Dendritic cell treated with granulocyte-macrophage colony-stimulating factor and Interleukin-4, amounts not matched to agents 40 ng/mL and 50 ng/mL, for 4 days (primary cell): ENCODE measurements around the gene TYMP.

Experiments used
- H3K27ac Mint-ChIP-seq: one replicate; pipeline ENCODE4 v1.8.0; 2022; ENCODE audit warnings: mild to moderate bottlenecking, mixed read lengths
- H3K27me3 Mint-ChIP-seq: one replicate; pipeline ENCODE4 v1.8.0; 2022; ENCODE audit warnings: mild to moderate bottlenecking, mixed read lengths
- H3K36me3 Mint-ChIP-seq: one replicate; pipeline ENCODE4 v1.8.0; 2022; ENCODE audit warnings: low read depth, mixed read lengths
- H3K4me1 Mint-ChIP-seq: one replicate; pipeline ENCODE4 v1.8.0; 2022; ENCODE audit warnings: low read depth, mixed read lengths
- H3K4me3 Mint-ChIP-seq: one replicate; pipeline ENCODE4 v1.8.0; 2022; ENCODE audit warnings: mild to moderate bottlenecking, moderate library complexity, mixed read lengths
- H3K9me3 Mint-ChIP-seq: one replicate; pipeline ENCODE4 v1.8.0; 2022; ENCODE audit warnings: mixed read lengths
- intact Hi-C: fragments of 100-400 bp; cut with micrococcal nuclease; formaldehyde crosslinking; loops from one replicate; pipeline ENCODE4 v1.15.0; 2022

Gene TYMP, protein sequence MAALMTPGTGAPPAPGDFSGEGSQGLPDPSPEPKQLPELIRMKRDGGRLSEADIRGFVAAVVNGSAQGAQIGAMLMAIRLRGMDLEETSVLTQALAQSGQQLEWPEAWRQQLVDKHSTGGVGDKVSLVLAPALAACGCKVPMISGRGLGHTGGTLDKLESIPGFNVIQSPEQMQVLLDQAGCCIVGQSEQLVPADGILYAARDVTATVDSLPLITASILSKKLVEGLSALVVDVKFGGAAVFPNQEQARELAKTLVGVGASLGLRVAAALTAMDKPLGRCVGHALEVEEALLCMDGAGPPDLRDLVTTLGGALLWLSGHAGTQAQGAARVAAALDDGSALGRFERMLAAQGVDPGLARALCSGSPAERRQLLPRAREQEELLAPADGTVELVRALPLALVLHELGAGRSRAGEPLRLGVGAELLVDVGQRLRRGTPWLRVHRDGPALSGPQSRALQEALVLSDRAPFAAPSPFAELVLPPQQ

DNA sequence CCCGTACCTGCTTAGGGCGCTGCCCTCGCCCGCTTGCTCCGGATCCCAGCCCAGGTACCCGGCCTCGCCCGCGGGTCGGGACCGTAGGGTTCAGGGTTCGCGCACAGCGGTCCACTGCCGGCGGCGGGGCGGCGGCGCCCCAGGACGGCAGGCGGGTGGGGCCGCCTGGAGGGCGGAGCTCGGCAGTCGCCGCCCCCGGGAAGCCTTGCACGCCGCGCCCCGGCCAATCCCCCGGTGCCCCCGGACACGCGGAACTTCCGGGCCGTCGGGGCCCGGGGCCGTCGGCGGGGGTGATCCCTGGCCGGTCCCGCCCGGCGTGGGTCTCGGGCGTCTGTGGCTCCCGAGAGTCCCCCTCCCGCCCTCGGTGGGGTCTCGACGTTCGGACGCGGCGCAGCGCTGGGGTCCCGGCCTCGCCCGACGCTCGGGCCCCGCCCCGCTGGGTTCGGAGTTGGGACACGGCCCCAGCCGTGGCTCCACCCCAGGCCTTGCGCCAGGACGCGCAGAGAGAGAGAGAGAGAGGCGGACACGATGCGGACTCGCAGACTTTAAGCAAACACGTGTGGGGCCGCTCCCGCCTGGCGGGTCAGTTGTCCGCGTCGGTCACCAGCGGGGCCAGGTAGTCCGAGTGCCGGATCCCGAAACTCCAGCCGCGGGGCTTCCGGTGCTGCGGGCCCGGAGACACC, at the start of gene TYMP:
Gene TYMP, minus strand, starts transcription at position 116 of the 683 bp plus-strand sequence. CDS start 303 bp downstream, outside the sequence.
- intact Hi-C loops: loop anchor here (1.0 to 5.0 kb wide), 3 partner anchors 9 to 92 kb away; partner anchors contain the start of gene CHKB
- peak within 1 kb of the TSS; percentile 97 for H3K4me3 Mint-ChIP-seq
- no peaks in the 10 kb centered on the region for H3K9me3 Mint-ChIP-seq
- H3K27ac Mint-ChIP-seq: peak within 1 kb of the TSS; percentile 95
- peaks cover 71% of the 10 kb centered on the region for H3K36me3 Mint-ChIP-seq
- no peaks in the 10 kb centered on the region for H3K27me3 Mint-ChIP-seq
- peaks cover 58% of the 10 kb centered on the region for H3K4me1 Mint-ChIP-seq

DNA sequence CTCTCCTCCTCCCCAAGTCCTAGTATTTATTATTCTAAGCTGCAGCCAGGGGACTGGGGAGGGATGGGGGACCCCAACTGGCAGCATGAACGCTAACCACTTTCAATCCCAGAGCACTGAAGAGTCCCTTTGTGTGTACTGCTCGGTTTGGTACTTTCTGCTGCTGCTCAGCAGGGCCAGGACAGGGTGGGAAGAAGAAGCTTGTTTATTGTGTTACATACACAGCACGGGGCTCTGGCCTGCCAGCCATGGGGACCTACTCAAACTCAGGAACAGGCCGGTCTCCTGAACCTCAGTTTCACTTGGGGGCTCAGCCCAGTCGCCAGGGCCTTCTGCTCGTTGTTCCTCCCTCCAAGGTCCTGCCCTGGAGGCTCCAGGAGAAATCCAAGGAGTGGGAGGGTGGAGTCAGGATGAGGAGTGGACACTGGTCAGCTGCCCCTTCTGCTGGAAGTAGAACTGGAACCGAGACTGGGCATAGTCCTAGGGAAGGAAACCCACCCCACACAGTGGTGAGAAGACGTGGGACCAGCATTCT, 49.0 kb upstream of the TYMP start:
- Mint-ChIP-seq H3K9me3 (no peaks in the 10 kb centered on the region), H3K27ac (no peak overlapping the region), H3K27me3 (peaks cover 9% of the 10 kb centered on the region), H3K4me3 (no peak overlapping the region), H3K4me1 (peaks cover 47% of the 10 kb centered on the region), H3K36me3 (peaks cover 56% of the 10 kb centered on the region)
- intact Hi-C loops: no loop called here

DNA sequence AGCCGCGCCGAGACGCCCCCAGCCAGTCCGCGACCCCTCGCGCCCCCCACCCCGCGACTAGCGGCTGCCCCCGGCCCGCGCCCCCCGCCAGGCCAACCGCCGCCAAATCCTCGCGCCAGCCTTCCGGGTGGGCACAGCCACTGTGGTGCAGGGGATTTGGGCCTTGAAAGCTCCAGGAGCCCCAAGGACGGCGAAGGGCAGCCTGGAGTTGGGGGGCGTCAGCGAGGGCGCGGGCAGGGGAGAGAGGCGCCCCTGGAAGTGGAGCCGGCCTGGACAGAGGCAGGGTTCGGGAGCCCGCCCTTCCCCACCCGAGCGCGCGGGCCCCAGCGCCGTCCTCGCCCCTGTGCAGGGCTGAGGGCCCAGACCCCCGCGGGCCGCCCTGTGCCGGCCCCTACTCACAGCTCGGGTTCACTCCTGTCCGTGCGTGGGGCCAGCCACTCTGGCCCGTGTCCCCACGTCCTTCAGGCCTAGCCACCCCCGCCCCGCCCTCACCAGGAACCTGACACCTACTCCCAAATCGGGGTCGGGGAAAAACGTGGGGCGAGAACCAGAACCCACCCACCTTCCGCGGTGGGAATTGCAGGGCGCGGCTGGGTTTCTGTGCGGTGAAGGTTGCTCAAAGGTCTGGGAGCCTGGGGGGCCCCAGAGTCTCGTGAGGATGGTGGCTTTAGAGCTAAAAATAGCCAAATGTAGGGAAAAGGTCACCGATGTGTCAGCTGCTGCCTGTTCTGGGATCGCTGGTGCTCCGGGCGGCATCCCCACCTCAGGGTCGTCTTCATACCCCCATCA, 48.4 kb upstream of the TYMP start, which contains the start of gene CPT1B:
Gene CPT1B, minus strand, starts transcription at position 441 of the 789 bp plus-strand sequence. CDS start 512 bp downstream, outside the sequence.
- H3K4me3 Mint-ChIP-seq: no peak within 1 kb of the TSS
- intact Hi-C loops: loop anchor here (2.0 kb wide), 1 partner anchor 43 kb away; no protein-coding TSS in a partner anchor
- H3K27me3 Mint-ChIP-seq: peaks cover 9% of the 10 kb centered on the region
- H3K27ac Mint-ChIP-seq: no peak within 1 kb of the TSS
- H3K9me3 Mint-ChIP-seq: no peaks in the 10 kb centered on the region
- peaks cover 41% of the 10 kb centered on the region for H3K4me1 Mint-ChIP-seq
- H3K36me3 Mint-ChIP-seq: peaks cover 60% of the 10 kb centered on the region

DNA sequence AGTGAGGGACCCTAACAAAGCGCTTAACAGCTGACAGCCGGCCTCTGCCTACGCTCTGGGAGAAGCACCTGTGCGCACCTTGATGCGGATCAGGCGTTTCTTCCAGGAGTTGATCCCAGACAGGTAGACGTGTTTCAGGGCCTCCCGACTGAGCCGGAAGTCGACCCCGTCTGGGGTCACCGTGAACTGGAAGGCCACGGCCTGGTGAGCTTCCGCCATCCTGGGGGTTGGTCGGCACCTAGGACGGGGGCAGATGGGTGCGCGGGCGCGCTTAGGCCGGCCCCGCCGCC, 47.8 kb upstream of the TYMP start:
- H3K27ac Mint-ChIP-seq: no peak overlapping the region
- intact Hi-C loops: loop anchor here (2.0 kb wide), 1 partner anchor 43 kb away; no protein-coding TSS in a partner anchor

DNA sequence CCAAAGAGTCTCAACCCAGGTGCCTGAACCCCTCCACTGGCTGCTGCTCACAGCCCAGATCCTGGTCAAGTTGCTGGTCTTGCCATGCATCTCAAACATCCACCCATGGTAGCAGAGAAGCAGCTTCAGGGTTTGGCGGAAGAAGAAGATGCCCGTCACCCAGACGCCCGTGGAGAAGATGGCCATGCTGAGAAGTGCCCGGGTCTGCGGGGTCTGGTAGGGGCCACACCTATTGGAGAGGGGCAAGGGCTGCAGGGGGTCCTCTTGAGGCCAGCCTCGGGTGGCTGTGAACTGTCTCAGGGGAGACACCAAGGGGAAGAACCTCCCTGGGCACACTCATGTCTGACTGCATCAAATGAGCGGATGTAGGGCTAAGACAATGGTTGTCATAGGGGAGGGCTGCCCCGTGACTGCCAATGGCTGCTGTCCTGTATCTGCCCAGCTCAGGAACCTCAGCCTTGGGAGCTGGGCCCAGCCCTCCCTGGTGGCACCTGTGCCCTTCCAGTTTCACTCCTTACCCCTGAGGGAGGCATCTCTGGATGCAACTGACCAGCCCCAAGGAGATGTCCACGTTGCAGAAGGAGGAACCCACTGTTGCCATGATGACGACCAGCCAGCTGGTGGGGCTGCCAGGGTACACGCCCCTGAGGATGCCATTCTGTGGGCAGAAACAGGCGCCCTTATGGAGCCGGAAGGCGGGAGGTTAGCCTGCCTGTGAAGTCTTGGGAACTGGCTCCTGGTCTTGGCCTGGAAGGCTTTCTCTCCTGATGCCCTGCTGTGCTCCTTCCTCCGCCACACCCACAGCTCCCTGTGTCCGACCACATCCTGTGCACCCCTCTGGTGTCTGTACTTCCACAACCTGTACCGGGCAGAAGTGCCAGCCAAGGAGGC, 47.2 kb upstream of the TYMP start:
- peaks cover 64% of the 10 kb centered on the region for H3K36me3 Mint-ChIP-seq
- no peak overlapping the region for H3K27ac Mint-ChIP-seq
- intact Hi-C loops: loop anchor here (2.0 kb wide), 1 partner anchor 44 kb away; no protein-coding TSS in a partner anchor
- peaks cover 41% of the 10 kb centered on the region for H3K4me1 Mint-ChIP-seq
- no peak overlapping the region for H3K4me3 Mint-ChIP-seq
- peaks cover 9% of the 10 kb centered on the region for H3K27me3 Mint-ChIP-seq
- no peaks in the 10 kb centered on the region for H3K9me3 Mint-ChIP-seq

More for the DNA sequence above, 47.8 kb upstream of the TYMP start:
- peaks cover 9% of the 10 kb centered on the region for H3K27me3 Mint-ChIP-seq
- H3K36me3 Mint-ChIP-seq: peaks cover 63% of the 10 kb centered on the region
- H3K4me1 Mint-ChIP-seq: peaks cover 41% of the 10 kb centered on the region
- no peak overlapping the region for H3K4me3 Mint-ChIP-seq
- H3K9me3 Mint-ChIP-seq: no peaks in the 10 kb centered on the region

DNA sequence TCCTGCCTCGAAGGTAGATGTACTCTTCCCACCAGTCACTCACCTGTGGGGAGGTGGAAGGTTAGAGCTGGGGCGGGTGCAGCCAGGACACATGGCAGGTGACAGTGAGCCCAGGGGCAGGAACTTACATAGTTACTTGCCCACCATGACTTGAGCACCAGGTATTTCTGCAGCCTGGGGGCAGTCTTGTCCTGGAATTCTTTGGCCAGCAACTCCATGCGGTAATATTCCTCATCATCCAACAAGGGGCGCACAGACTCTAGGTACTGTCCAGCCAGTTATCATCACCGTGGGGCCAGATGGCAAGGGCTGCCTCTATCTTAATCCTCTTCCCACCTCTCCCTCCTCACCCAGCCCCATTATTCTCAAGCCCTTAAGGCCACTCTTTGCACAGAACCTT, 46.3 kb upstream of the TYMP start:
- intact Hi-C loops: loop anchor here (2.0 kb wide), 1 partner anchor 45 kb away; no protein-coding TSS in a partner anchor
- Mint-ChIP-seq H3K4me3 (no peak overlapping the region), H3K9me3 (no peaks in the 10 kb centered on the region), H3K4me1 (peaks cover 33% of the 10 kb centered on the region), H3K36me3 (peaks cover 69% of the 10 kb centered on the region), H3K27ac (no peak overlapping the region), H3K27me3 (peaks cover 9% of the 10 kb centered on the region)

DNA sequence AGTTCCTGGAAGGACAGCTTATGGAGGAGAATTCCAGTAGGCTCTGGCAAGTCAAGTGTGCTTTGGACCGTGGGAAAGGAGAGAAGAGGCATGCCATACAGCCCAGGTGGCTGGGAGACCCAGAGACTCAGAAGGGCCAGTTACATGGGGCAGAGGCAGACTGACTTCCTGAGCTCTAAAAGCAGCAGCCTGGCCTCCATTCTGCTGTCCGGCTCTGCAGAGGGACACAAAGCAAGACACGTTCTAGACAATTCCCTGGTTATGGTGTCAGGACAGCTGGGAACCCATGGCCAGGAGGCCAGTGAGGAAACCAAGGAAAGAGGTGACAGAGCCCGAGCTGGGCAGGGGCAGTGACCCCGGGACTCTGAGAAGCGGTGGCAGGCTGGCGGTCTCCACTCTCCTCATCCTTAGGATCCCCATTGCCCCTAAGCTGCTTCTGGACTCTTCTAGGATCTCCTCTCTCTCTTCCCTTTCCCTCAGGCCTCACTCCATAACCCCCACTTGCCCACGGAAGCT, 45.7 kb upstream of the TYMP start:
- H3K27me3 Mint-ChIP-seq: peaks cover 9% of the 10 kb centered on the region
- intact Hi-C loops: no loop called here
- H3K27ac Mint-ChIP-seq: no peak overlapping the region
- H3K36me3 Mint-ChIP-seq: peaks cover 69% of the 10 kb centered on the region
- H3K4me3 Mint-ChIP-seq: no peak overlapping the region
- peaks cover 30% of the 10 kb centered on the region for H3K4me1 Mint-ChIP-seq
- no peaks in the 10 kb centered on the region for H3K9me3 Mint-ChIP-seq

DNA sequence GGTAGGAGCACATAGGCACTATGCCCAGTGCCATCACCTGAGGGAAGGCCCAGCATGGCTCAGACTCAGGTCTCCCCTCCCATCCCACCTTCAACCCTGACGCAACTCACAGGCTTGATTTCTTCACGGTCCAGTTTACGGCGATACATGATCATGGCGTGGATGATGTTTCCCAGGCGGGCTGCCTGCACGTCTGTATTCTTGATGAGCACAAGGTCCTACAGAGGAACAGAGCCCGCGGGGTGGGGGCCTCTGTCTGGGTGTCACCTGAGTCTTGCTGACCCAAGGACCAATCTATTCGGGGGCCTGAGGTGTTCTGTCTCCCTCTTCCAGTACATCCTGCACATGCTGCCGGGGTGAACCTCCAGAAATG, 44.6 kb upstream of the TYMP start:
- peaks cover 69% of the 10 kb centered on the region for H3K36me3 Mint-ChIP-seq
- H3K9me3 Mint-ChIP-seq: no peaks in the 10 kb centered on the region

DNA sequence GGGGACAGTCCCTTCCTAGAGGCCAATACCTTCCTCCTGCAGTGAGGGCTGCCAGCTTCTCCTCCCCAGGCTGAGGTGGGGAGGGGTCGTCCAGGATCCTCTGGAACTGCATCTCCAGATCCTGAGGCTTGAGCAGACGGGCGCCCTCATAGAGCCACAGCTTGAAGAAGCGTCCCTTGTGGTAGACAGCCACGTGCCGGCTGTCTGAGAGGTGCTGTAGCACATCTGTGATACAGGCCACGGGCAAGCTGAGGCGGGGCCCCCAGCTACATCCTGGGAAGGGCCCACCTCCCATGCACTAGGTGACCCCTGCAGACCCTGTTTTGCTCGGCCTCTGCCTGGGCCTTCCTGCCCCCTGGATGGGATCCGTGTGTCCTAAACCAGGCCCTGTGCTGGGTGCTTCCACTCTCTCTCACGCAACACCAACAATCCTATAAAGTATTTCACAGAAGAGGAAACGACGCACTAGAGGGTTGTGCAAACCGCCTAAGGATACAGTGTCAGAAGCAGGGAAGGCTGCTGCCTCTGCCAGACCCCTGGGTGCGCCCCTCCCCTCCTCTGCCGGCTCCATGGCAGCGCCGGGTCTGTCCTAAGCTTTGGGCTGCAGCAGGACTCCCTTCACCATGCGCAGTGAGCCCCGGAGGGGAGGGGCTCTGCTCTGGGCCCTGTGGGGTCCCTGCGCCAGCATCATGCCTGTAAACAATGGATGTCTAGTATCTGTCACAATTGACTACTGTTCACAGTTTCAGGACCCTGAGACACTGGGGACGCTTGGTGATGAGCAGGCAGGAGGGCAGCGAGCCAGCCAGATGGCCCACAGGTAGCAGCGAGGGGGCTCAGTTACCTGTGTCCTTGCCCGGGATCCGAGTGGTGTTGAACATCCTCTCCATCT, 43.9 kb upstream of the TYMP start:
- no peak overlapping the region for H3K27ac Mint-ChIP-seq

More for the DNA sequence above, 44.6 kb upstream of the TYMP start:
- H3K4me1 Mint-ChIP-seq: peaks cover 19% of the 10 kb centered on the region
- H3K27me3 Mint-ChIP-seq: peaks cover 9% of the 10 kb centered on the region
- intact Hi-C loops: no loop called here
- H3K27ac Mint-ChIP-seq: no peak overlapping the region
- no peak overlapping the region for H3K4me3 Mint-ChIP-seq

DNA sequence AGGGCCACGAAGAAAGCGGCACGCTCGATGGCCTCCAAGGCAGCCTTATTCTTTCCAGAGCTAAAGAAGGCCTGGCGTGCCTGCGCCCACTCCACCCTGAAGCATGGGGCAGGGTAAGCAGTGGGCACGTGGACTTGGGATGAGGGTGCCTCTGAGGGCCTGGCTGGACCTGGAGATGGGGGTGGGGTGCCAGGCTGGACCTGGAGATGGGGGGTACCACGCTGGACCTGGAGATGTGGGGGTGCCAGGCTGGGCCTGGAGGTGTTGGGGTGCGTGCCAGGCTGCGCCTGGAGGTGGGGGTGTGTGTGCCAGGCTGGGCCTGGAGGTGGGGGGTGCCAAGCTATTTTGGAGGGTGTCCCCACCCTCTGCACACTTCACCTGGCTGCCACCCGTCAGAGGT, 43.2 kb upstream of the TYMP start:
- Mint-ChIP-seq H3K27me3 (peaks cover 4% of the 10 kb centered on the region), H3K4me3 (no peak overlapping the region), H3K27ac (no peak overlapping the region), H3K4me1 (peaks cover 8% of the 10 kb centered on the region), H3K9me3 (no peaks in the 10 kb centered on the region), H3K36me3 (peaks cover 66% of the 10 kb centered on the region)
- intact Hi-C loops: no loop called here

More for the DNA sequence above, 43.9 kb upstream of the TYMP start:
- no peaks in the 10 kb centered on the region for H3K9me3 Mint-ChIP-seq
- intact Hi-C loops: no loop called here
- H3K36me3 Mint-ChIP-seq: peaks cover 69% of the 10 kb centered on the region
- peaks cover 9% of the 10 kb centered on the region for H3K27me3 Mint-ChIP-seq
- H3K4me1 Mint-ChIP-seq: peaks cover 14% of the 10 kb centered on the region
- H3K4me3 Mint-ChIP-seq: no peak overlapping the region

DNA sequence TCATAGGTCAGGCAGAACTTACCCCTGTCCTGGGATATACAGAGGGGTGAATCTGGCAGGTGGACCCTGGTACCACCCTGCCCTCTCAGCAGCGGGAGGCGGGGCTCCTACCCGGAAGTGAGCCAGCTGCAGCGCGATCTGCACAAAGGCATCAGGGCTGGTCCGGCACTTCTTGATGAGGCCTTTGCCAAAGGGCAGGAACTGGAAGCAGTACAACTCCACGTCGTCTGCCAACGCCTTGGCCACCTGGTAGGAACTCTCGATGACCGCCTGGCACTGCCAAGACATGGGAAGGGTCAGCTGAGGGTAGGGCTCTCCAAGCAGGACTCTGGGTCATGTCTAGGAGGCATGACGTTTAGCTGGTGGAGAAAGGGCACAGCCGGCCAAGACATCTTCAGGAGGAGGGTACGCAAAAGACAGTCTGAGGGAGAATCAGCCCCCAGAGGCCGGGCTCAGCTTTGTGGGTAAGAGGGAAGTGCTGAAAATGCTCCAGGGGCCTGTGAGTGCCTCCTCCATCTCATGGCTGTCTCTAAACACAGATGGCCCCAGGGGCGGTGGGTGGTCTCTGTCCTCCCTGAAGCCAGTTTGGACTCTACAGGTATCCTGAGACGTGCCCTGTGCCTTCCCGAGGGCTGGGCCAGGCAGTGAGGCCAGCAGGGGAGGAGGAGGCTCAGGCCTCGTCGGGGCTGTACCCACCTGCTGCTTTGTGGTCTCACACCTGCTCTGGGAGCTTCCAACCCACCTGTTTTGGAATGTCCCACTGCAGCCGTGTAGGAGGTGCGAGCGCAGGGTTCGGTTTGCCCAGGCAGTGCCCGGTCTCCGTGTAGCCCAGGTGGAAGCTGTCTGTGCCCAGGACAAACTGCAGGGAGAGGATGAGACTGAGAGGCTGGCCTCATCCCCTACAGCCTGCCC, 41.7 kb upstream of the TYMP start:
- peaks cover 2% of the 10 kb centered on the region for H3K27me3 Mint-ChIP-seq
- H3K4me1 Mint-ChIP-seq: no peaks in the 10 kb centered on the region
- intact Hi-C loops: no loop called here
- no peak overlapping the region for H3K4me3 Mint-ChIP-seq
- peaks cover 61% of the 10 kb centered on the region for H3K36me3 Mint-ChIP-seq
- H3K27ac Mint-ChIP-seq: no peak overlapping the region
- no peaks in the 10 kb centered on the region for H3K9me3 Mint-ChIP-seq
